Psoas muscle (tissue), 8 donors: ENCODE measurements around the gene ZBTB42. TPM values are rescaled to one million over a fixed set of nuclear protein-coding genes. Genes with fewer than 3 reads are reported as not detected.
A peak's percentile ranks its signal among the peaks of the same experiment; 100 is the strongest.

Experiments
- ATAC-seq, 4 donors: fragments of 200-7000 bp; cut with Tn5 transposase; one replicate each; pipeline ENCODE4 v1.9.1; 2020; ENCODE audit warnings: moderate library complexity in 3 of 4, mild to moderate bottlenecking in 2 of 4
- DNase-seq, 2 donors: peaks; one replicate each; pipeline ENCODE4 v3.0.0-alpha.2; 2020
- H3K27ac ChIP-seq: fragments of 200-600 bp; one replicate; pipeline ENCODE4 v1.8.0; 2022
- H3K27me3 ChIP-seq, 3 donors: fragments of 200-600 bp in 1 of 3; one replicate each; pipeline versions ENCODE4 v1.6.1 to v1.8.0; 2013 to 2022; ENCODE audit warnings: low read length in 2 of 3, mild to moderate bottlenecking in 2 of 3, moderate library complexity in 1 of 3; ENCODE audit not compliant: insufficient read depth in 3 of 3
- H3K36me3 ChIP-seq, 2 donors: fragments of 200-600 bp in 1 of 2; one replicate each; pipeline versions ENCODE4 v1.6.1 to v1.8.0; 2013 to 2022; ENCODE audit warnings: low read depth in 1 of 2, mild to moderate bottlenecking in 1 of 2, moderate library complexity in 1 of 2; ENCODE audit not compliant: insufficient read depth in 1 of 2
- H3K4me1 ChIP-seq: fragments of 200-600 bp; one replicate; pipeline ENCODE4 v1.8.0; 2022
- H3K4me3 ChIP-seq: fragments of 200-600 bp; one replicate; pipeline ENCODE4 v1.8.0; 2022; ENCODE audit warnings: mild to moderate bottlenecking
- H3K9me3 ChIP-seq: fragments of 200-600 bp; one replicate; pipeline ENCODE4 v1.8.0; 2022
- CTCF ChIP-seq: fragments of 200-600 bp; IDR thresholded peaks from one replicate; pipeline ENCODE4 v1.8.0; 2022; ENCODE audit warnings: antibody characterized with exemption
- WGBS, 3 donors: extraction: QIAGEN DNeasy Blood & Tissue Kit; methylation state at CpG; one replicate each; pipeline versions ENCODE4 v1.1.6 to v1.1.7; 2013; 5-methylcytosine and 5-hydroxymethylcytosine counted together
- intact Hi-C, 2 donors: fragments of 100-400 bp; cut with DNase I; formaldehyde crosslinking; loops; one replicate each; pipeline versions ENCODE4 v1.11.0 to v1.14.2; 2022
- long read RNA-seq, 2 donors: library from polyadenylated mRNA; unstranded; transcript quantifications; one replicate each; pipeline ENCODE4 v2.0.0, GENCODE V29; 2021
- polyA plus RNA-seq, 3 donors: library from polyadenylated mRNA; stranded (reverse); fragments of 200-250 nt; gene quantifications; one replicate each; pipeline ENCODE4 v1.2.3, GENCODE V29; 2013
- total RNA-seq, 4 donors: library from RNA; stranded (reverse); fragmentation: NEBNext Ultra II Directional in 2 of 4; extraction: Animal tissue kit (Norgen Biotek cat#: 25700) in 2 of 4; gene quantifications; one replicate each; pipeline versions ENCODE4 v1.2.1 to v1.2.4, GENCODE V29; 2021 to 2023
- donor health status: healthy with polysubstance abuse.
- donor health status: DM: no; HTN: no; CAD: no; lungs with moderate emphysema.
- donor health status: Bipolar disorder and iron deficiency.
- donor health status: healthy.
- donor health status: DM: yes; HTN: yes; CAD: no.
- donor health status: DM: no; HTN: no; CAD: no.
- donor health status: DM: no; HTN: no; CAD: no.
- donor health status: DM: yes; HTN: yes; CAD: no.

Gene ZBTB42
- total RNA-seq (1 to 10 TPM; 4.2 to 7.4 (median 5.8) TPM), polyA plus RNA-seq (1 to 10 TPM; 4.7 to 6.6 (median 6.2) TPM)
- long read RNA-seq, donor 1, partial matches to known transcripts = 0 of 4 reads
- long read RNA-seq, donor 1, other reads (novel, unspliced or antisense) = 0 of 4 reads
- long read RNA-seq, donor 2, transcript ZBTB42-201 (1 exons, 3,800 nt) = major isoform, 5 of 7 reads
- long read RNA-seq, donor 2, partial matches to known transcripts = 0 of 7 reads
- long read RNA-seq, donor 2, other reads (novel, unspliced or antisense) = 2 of 7 reads

GRCh38 chr14:104800771-104801519 is at the start of gene ZBTB42:
ZBTB42 (plus strand) TSS chr14:104801101; CDS start chr14:104801198, 97 bp downstream.
- Histone ChIP-seq H3K27me3 (no peaks in the 10 kb centered on the region), H3K27ac (peak within 1 kb of the TSS; percentile 88), H3K4me1 (peaks cover 39% of the 10 kb centered on the region), H3K9me3 (no peaks in the 10 kb centered on the region), H3K4me3 (peak within 1 kb of the TSS; percentile 79), H3K36me3 (no peaks in the 10 kb centered on the region)
- intact Hi-C loops = no loop called here
- whole genome bisulfite sequencing, 3 donors = 2 to 7% (median 3%) methylated on average over 60 to 105 of the region's 105 CpGs
- peak; percentile 64 to 75 for DNase-seq
- peak; percentile 1 to 36 (median 26) for ATAC-seq
- TF ChIP-seq CTCF = no peak

GRCh38 chr14:104751539-104752422 is 49.1 kb upstream of the ZBTB42 start:
- no peak for TF ChIP-seq CTCF
- ATAC-seq = no peak
- Histone ChIP-seq H3K4me1 (peaks cover 58% of the 10 kb centered on the region), H3K4me3 (peak overlapping the region; percentile 96), H3K9me3 (no peaks in the 10 kb centered on the region), H3K36me3 (peaks cover 0 to 15% of the 10 kb centered on the region in 2 donors), H3K27ac (peak overlapping the region; percentile 95), H3K27me3 (no peaks in the 10 kb centered on the region)
- WGBS, 3 donors = 75 to 81% (median 80%) methylated on average over 66 to 90 of the region's 90 CpGs
- intact Hi-C loops = no loop called here
- DNase-seq = peak in 1 of 2 donors; percentile 63

- H3K4me3 ChIP-seq = peak overlapping the region; percentile 96
- TF ChIP-seq CTCF = no peak
- H3K27ac ChIP-seq = peak overlapping the region; percentile 95
- H3K27me3 ChIP-seq = no peaks in the 10 kb centered on the region
- no peak for DNase-seq
- 4 to 9% (median 4%) methylated on average over 14 to 21 of the region's 21 CpGs for WGBS, 3 donors
- ATAC-seq = no peak
- peaks cover 54% of the 10 kb centered on the region for H3K4me1 ChIP-seq
- H3K9me3 ChIP-seq = no peaks in the 10 kb centered on the region
- H3K36me3 ChIP-seq = peaks cover 0 to 21% of the 10 kb centered on the region in 2 donors
- intact Hi-C loops = no loop called here
Observed at GRCh38 chr14:104752423-104752734, 48.5 kb upstream of the ZBTB42 start.

- peak within 1 kb of the TSS; percentile 95 for H3K27ac ChIP-seq
Observed at GRCh38 chr14:104752735-104753527, 48.0 kb upstream of the ZBTB42 start, which contains the start of gene SIVA1. SIVA1 (plus strand) TSS chr14:104753147; CDS start chr14:104753202, 55 bp downstream.

More at GRCh38 chr14:104752735-104753527, 48.0 kb upstream of the ZBTB42 start, which contains the start of gene SIVA1:
- H3K36me3 ChIP-seq = peaks cover 0 to 26% of the 10 kb centered on the region in 2 donors
- 0 to 1% (median 0%) methylated on average over 73 to 95 of the region's 95 CpGs for WGBS, 3 donors
- DNase-seq (peak; percentile 100), ATAC-seq (peak; percentile 84 to 93 (median 90))
- intact Hi-C loops = no loop called here
- H3K4me3 ChIP-seq = peak within 1 kb of the TSS; percentile 96
- no peaks in the 10 kb centered on the region for H3K27me3 ChIP-seq
- TF ChIP-seq CTCF = no peak
- no peaks in the 10 kb centered on the region for H3K9me3 ChIP-seq
- peaks cover 51% of the 10 kb centered on the region for H3K4me1 ChIP-seq
